Body of pancreas (tissue), 4 donors: ENCODE results near the gene JMJD7.

Source experiments
- CTCF ChIP-seq, 7 experiments: fragments of 450-650 bp in 4 of 7; fragments of 200-600 bp in 3 of 7; sonication (generic) in 3 of 7; IDR thresholded peaks; one replicate each; pipeline ENCODE4 v1.5.1; 2016 to 2019; ENCODE audit warnings: antibody characterized with exemption in 7 of 7
- POLR2A ChIP-seq, 3 donors: fragments of 450-650 bp; IDR thresholded peaks; one replicate each; pipeline ENCODE4 v1.6.1; 2016; ENCODE audit warnings: antibody characterized with exemption in 3 of 3, mild to moderate bottlenecking in 2 of 3

GRCh38 chr15:41865490-41866055 lies 37.7 kb downstream of the JMJD7 start:
- TF ChIP-seq CTCF (IDR thresholded peaks at IDR 0.05): no peak
- no peak for TF ChIP-seq POLR2A (IDR thresholded peaks at IDR 0.05)
